Measurements from ENCODE around the gene DUSP15.
"Not testable (repeated sequence)": the region's sequence is repeated elsewhere in the genome, so short reads cannot be mapped to it uniquely, and the experiment has no call there.

The DUSP15 gene

DNA sequence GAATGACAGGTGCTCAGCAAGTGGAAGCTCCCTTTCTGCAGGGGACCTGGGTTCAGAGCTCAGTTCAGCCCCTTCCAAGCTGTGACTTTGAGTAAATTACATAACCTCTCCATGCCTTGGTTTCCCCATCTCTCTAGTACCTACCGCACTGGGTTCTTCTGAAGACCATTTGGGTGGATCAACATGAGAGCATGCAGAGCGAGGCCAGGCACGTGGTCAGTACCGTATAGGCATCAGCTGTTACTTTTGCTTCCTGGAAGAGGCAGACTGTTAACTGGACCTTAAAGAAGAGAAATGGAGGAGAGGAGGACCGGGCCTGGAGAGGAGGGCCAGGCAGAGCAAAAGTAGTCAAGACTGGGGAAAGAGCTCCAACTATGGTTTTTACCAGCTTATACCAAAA lies 52.9 kb downstream of the DUSP15 start:
- DNase-seq: no peak
- Histone ChIP-seq H3K27me3 (ENCODE audit: insufficient read depth, low read depth, severe bottlenecking) (no peaks in the 10 kb centered on the region), H3K9me3 (ENCODE audit: severe bottlenecking) (no peaks in the 10 kb centered on the region), H3K4me3 (ENCODE audit: low read depth, low read length) (no peak overlapping the region), H3K27ac (no peak overlapping the region), H3K36me3 (no peaks in the 10 kb centered on the region)
- TF ChIP-seq, protein P1, sequence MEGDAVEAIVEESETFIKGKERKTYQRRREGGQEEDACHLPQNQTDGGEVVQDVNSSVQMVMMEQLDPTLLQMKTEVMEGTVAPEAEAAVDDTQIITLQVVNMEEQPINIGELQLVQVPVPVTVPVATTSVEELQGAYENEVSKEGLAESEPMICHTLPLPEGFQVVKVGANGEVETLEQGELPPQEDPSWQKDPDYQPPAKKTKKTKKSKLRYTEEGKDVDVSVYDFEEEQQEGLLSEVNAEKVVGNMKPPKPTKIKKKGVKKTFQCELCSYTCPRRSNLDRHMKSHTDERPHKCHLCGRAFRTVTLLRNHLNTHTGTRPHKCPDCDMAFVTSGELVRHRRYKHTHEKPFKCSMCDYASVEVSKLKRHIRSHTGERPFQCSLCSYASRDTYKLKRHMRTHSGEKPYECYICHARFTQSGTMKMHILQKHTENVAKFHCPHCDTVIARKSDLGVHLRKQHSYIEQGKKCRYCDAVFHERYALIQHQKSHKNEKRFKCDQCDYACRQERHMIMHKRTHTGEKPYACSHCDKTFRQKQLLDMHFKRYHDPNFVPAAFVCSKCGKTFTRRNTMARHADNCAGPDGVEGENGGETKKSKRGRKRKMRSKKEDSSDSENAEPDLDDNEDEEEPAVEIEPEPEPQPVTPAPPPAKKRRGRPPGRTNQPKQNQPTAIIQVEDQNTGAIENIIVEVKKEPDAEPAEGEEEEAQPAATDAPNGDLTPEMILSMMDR (IDR thresholded peaks at IDR 0.05; ENCODE audit: low read depth, low read length): no peak

DNA sequence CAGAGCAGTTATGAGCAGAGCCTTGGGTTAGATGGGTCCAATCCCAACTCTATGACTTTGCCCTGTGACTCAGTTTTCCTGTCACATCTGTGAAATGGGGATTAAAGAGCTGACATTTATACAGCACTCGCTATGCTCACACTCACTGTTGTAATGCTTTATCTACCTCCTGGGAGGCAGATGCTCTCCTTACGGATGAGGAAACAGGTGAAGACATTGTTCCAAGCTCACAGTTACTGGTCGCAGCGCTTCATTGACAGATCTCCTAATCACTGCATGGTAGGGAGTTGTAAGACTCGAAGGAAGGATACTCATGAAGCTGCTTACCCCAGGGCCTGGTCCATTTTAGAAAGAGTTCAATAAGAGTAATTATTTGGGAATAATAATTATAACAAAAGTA lies 54.1 kb downstream of the DUSP15 start:
- DNase-seq: no peak
- H3K27ac ChIP-seq: no peak overlapping the region
- TF ChIP-seq, protein P1 (IDR thresholded peaks at IDR 0.05; ENCODE audit: low read depth, low read length): no peak

GRCh38 chr20:31815408-31816188 lies 54.7 kb downstream of the DUSP15 start:
- TF ChIP-seq, protein P1 (IDR thresholded peaks at IDR 0.05; ENCODE audit: low read depth, low read length): no peak
- no peak overlapping the region for H3K27ac ChIP-seq
- H3K4me3 ChIP-seq (ENCODE audit: low read depth, low read length): no peak overlapping the region
- H3K36me3 ChIP-seq: no peaks in the 10 kb centered on the region; the same call in 1 of the 2 replicates
- no peaks in the 10 kb centered on the region for H3K27me3 ChIP-seq (ENCODE audit: insufficient read depth, low read depth, severe bottlenecking)
- H3K9me3 ChIP-seq (ENCODE audit: severe bottlenecking): no peaks in the 10 kb centered on the region
- DNase-seq: no peak

More for the DNA sequence above, 54.1 kb downstream of the DUSP15 start:
- Histone ChIP-seq H3K27me3 (ENCODE audit: insufficient read depth, low read depth, severe bottlenecking) (no peaks in the 10 kb centered on the region), H3K4me3 (ENCODE audit: low read depth, low read length) (no peak overlapping the region), H3K36me3 (no peaks in the 10 kb centered on the region; the same call in 1 of the 2 replicates), H3K9me3 (ENCODE audit: severe bottlenecking) (no peaks in the 10 kb centered on the region)

GRCh38 chr20:31814142-31814541 lies 56.2 kb downstream of the DUSP15 start:
- not testable (repeated sequence) for DNase-seq; H3K27ac ChIP-seq; H3K27me3 ChIP-seq (ENCODE audit: insufficient read depth, low read depth, severe bottlenecking); H3K36me3 ChIP-seq; H3K4me3 ChIP-seq (ENCODE audit: low read depth, low read length); H3K9me3 ChIP-seq (ENCODE audit: severe bottlenecking)

- no peak for DNase-seq
- no peaks in the 10 kb centered on the region for H3K27me3 ChIP-seq (ENCODE audit: insufficient read depth, low read depth, severe bottlenecking)
Observed at GRCh38 chr20:31813611-31814010, 56.7 kb downstream of the DUSP15 start.

More at GRCh38 chr20:31813611-31814010, 56.7 kb downstream of the DUSP15 start:
- H3K27ac ChIP-seq: no peak overlapping the region
- no peak overlapping the region for H3K4me3 ChIP-seq (ENCODE audit: low read depth, low read length)
- H3K36me3 ChIP-seq: peaks cover 2% of the 10 kb centered on the region; the same call in 1 of the 2 replicates
- no peaks in the 10 kb centered on the region for H3K9me3 ChIP-seq (ENCODE audit: severe bottlenecking)
- TF ChIP-seq, protein P1 (IDR thresholded peaks at IDR 0.05; ENCODE audit: low read depth, low read length): no peak
